Measurements from ENCODE around the gene SYT11. TPM values are rescaled to one million over a fixed set of nuclear protein-coding genes. Genes with fewer than 3 reads are reported as not detected.

SYT11 gene
- total and polyA plus RNA-seq, 2 of the 8 experiments (the other 6 are each of a cell fraction or from before 2014, with no cell fraction given): 7.2 to 9.6 TPM

GRCh38 chr1:155934097-155934935 is 74.9 kb downstream of the SYT11 start, which contains the start of gene KHDC4:
KHDC4 (minus strand) TSS chr1:155934413; CDS start chr1:155934373, 40 bp downstream.
- Histone ChIP-seq H3K4me2 (ENCODE audit: insufficient read depth in 1 of 2, low read depth in 2 of 2, low read length in 2 of 2) (peak within 1 kb of the TSS; percentile 85 to 92), H2BK20ac (ENCODE audit: low read length) (0 out of 2 replicates have a peak within 1 kb of the TSS, but pooled peaks have one; percentile 43), H4K8ac (ENCODE audit: extremely low read depth, insufficient read depth, low read length) (peak within 1 kb of the TSS; percentile 99), H2AFZ (ENCODE audit: low read length) (peak within 1 kb of the TSS; percentile 9; the same call in 1 of the 2 replicates), H4K20me1 (replicated peaks in 1 of 2; ENCODE audit: control insufficient read depth in 1 of 2, insufficient read depth in 2 of 2, low read length in 2 of 2) (peaks cover 0 to 13% of the 10 kb centered on the region in 2 experiments), H3K4ac (replicated peaks; ENCODE audit: insufficient read length, low read depth, low read length) (peak within 1 kb of the TSS; percentile 32), H3K23ac (ENCODE audit: insufficient read length) (no peak within 1 kb of the TSS), H3K27ac (ENCODE audit: low read depth, low read length) (peak within 1 kb of the TSS; percentile 88), H4K5ac (ENCODE audit: insufficient read length, low read depth, low read length) (peak within 1 kb of the TSS; percentile 98), H3K27me3 (replicated peaks in 1 of 4; ENCODE audit: control insufficient read depth in 3 of 4, extremely low read depth in 1 of 4, insufficient read depth in 3 of 4, low read length in 3 of 4) (no peaks in the 10 kb centered on the region), H2AK5ac (ENCODE audit: low read depth, low read length) (peak within 1 kb of the TSS; percentile 91), H3K56ac (replicated peaks; ENCODE audit: insufficient read length, low read depth, low read length) (peak within 1 kb of the TSS; percentile 89), H3K36me3 (ENCODE audit: control insufficient read depth in 2 of 4, insufficient read depth in 4 of 4, low read length in 3 of 4) (peaks cover 16 to 40% (median 26%) of the 10 kb centered on the region in 4 experiments; a peak in 7 of 8 replicates), H2BK12ac (ENCODE audit: low read depth, low read length) (peak within 1 kb of the TSS; percentile 27; the same call in 1 of the 2 replicates), H2BK15ac (ENCODE audit: low read length) (peak within 1 kb of the TSS; percentile 31; the same call in 1 of the 2 replicates), H3K18ac (ENCODE audit: extremely low read depth, low read length) (peak within 1 kb of the TSS; percentile 100), H3K23me2 (ENCODE audit: low read depth, low read length) (peaks cover 5% of the 10 kb centered on the region), H3K14ac (ENCODE audit: insufficient read length) (peak within 1 kb of the TSS; percentile 67), H3K79me1 (ENCODE audit: low read depth, low read length) (peaks cover 2% of the 10 kb centered on the region; the same call in 1 of the 2 replicates), H3K9me3 (ENCODE audit: insufficient read depth in 2 of 2, low read depth in 1 of 2, low read length in 1 of 2) (no peaks in the 10 kb centered on the region), H3K4me1 (replicated peaks in 1 of 4; ENCODE audit: control insufficient read depth in 3 of 4, insufficient read depth in 4 of 4, low read length in 3 of 4) (peaks cover 0 to 2% (median 1%) of the 10 kb centered on the region in 4 experiments; a peak in 4 of 7 replicates), H2BK120ac (replicated peaks; ENCODE audit: low read depth, low read length) (peak within 1 kb of the TSS; percentile 28), H3K79me2 (ENCODE audit: control insufficient read depth in 1 of 2, insufficient read depth in 2 of 2, low read length in 2 of 2) (peaks cover 10 to 46% of the 10 kb centered on the region in 2 experiments), H2BK5ac (ENCODE audit: low read depth, low read length) (peak within 1 kb of the TSS; percentile 98), H3K9ac (replicated peaks in 1 of 4; ENCODE audit: extremely low read depth in 1 of 4, low read depth in 3 of 4, low read length in 3 of 4) (peak within 1 kb of the TSS; percentile 86 to 100 (median 96)), H4K91ac (replicated peaks; ENCODE audit: insufficient read length, low read length) (peak within 1 kb of the TSS; percentile 70), H3K4me3 (ENCODE audit: extremely low read depth in 1 of 4, insufficient read depth in 2 of 4, low read depth in 3 of 4, low read length in 4 of 4) (peak within 1 kb of the TSS; percentile 89 to 100 (median 94))
- FAIRE-seq (peak; percentile 92), DNase-seq (ENCODE audit: low read depth in 1 of 2, low spot score in 2 of 2) (peak; percentile 87 to 96)
- 2% methylated on average over 50 of the region's 50 CpGs; no CpG with 5 or more reads in 1 of the 2 experiments for WGBS, 2 experiments (ENCODE audit: extremely low coverage in 1 of 2, insufficient coverage in 1 of 2, insufficient read length in 1 of 2, insufficient replicate concordance in 2 of 2, low coverage in 1 of 2, low lambda C conversion rate in 2 of 2, missing lambda C conversion rate in 1 of 2)
- ChIA-PET CTCF (ENCODE audit: partially characterized antibody) (interaction anchor here (0.6 to 2.8 kb wide), 7 partner anchors 10 to 587 kb away, joined by 3 to 18 read pairs (median 5); partner anchors contain the start of gene ARHGEF2), POLR2A (ENCODE audit: partially characterized antibody) (interaction anchor here (0.8 to 6.7 kb wide), 27 partner anchors 9 to 181 kb away, joined by 3 to 109 read pairs (median 4); partner anchors contain the start of genes ARHGEF2, GON4L, LMNA and MEX3A)
- TF ChIP-seq FOSL1 (IDR thresholded peaks at IDR 0.05; ENCODE audit: insufficient read depth, low read depth, low read length) (no peak), RXRA (IDR thresholded peaks at IDR 0.05; ENCODE audit: insufficient read depth, low read depth, low read length) (no peak), POU5F1 (IDR thresholded peaks at IDR 0.05; ENCODE audit: low read depth, low read length) (no peak), CHD1 (IDR thresholded peaks at IDR 0.05; ENCODE audit: low read depth, low read length) (no peak; the same call in none of the 2 replicates), KDM5A (IDR thresholded peaks at IDR 0.05; ENCODE audit: low read length) (0 out of 2 replicates have a peak, but pooled peaks have one; percentile 65), EGR1 (IDR thresholded peaks at IDR 0.05; ENCODE audit: borderline replicate concordance, low read depth, low read length) (no peak), PHF8 (conservative IDR thresholded peaks at IDR 0.05; ENCODE audit: low read depth, low read length) (peak; percentile 97), EZH2 (IDR thresholded peaks at IDR 0.05; ENCODE audit: low read depth, low read length, severe bottlenecking) (no peak)
